ENCODE measurements around the gene PIAS1.
"Not testable (repeated sequence)": the region's sequence is repeated elsewhere in the genome, so short reads cannot be mapped to it uniquely, and the experiment has no call there.

Gene PIAS1

GRCh38 chr15:68207176-68207935, 153.2 kb downstream of the PIAS1 start:
- H3K4me1 ChIP-seq (ENCODE audit: insufficient read depth, low read length), result peaks cover 22% of the 10 kb centered on the region
- no peak overlapping the region for H3K9ac ChIP-seq (ENCODE audit: low read depth, low read length)
- H3K36me3 ChIP-seq (ENCODE audit: insufficient read depth, low read length), result no peaks in the 10 kb centered on the region
- no peaks in the 10 kb centered on the region for H3K9me3 ChIP-seq (ENCODE audit: control insufficient read depth, insufficient read depth, low read length)

GRCh38 chr15:68208136-68208535, 154.0 kb downstream of the PIAS1 start:
- Histone ChIP-seq H3K36me3 (ENCODE audit: insufficient read depth, low read length) (no peaks in the 10 kb centered on the region), H3K9ac (ENCODE audit: low read depth, low read length) (no peak overlapping the region), H3K9me3 (ENCODE audit: control insufficient read depth, insufficient read depth, low read length) (no peaks in the 10 kb centered on the region), H3K4me1 (ENCODE audit: insufficient read depth, low read length) (peaks cover 22% of the 10 kb centered on the region)

- Histone ChIP-seq H3K36me3 (ENCODE audit: insufficient read depth, low read length) (no peaks in the 10 kb centered on the region), H3K4me1 (ENCODE audit: insufficient read depth, low read length) (peaks cover 22% of the 10 kb centered on the region), H3K9ac (ENCODE audit: low read depth, low read length) (no peak overlapping the region), H3K9me3 (ENCODE audit: control insufficient read depth, insufficient read depth, low read length) (no peaks in the 10 kb centered on the region)
Measured at GRCh38 chr15:68208636-68209240, 154.6 kb downstream of the PIAS1 start.

GRCh38 chr15:68209272-68209671, 155.2 kb downstream of the PIAS1 start:
- H3K4me1 ChIP-seq (ENCODE audit: insufficient read depth, low read length), result peaks cover 22% of the 10 kb centered on the region
- H3K9me3 ChIP-seq (ENCODE audit: control insufficient read depth, insufficient read depth, low read length), result no peaks in the 10 kb centered on the region
- no peaks in the 10 kb centered on the region for H3K36me3 ChIP-seq (ENCODE audit: insufficient read depth, low read length)
- H3K9ac ChIP-seq (ENCODE audit: low read depth, low read length), result no peak overlapping the region

- H3K9ac ChIP-seq (ENCODE audit: low read depth, low read length), result no peak overlapping the region
- peaks cover 22% of the 10 kb centered on the region for H3K4me1 ChIP-seq (ENCODE audit: insufficient read depth, low read length)
- no peaks in the 10 kb centered on the region for H3K9me3 ChIP-seq (ENCODE audit: control insufficient read depth, insufficient read depth, low read length)
- H3K36me3 ChIP-seq (ENCODE audit: insufficient read depth, low read length), result no peaks in the 10 kb centered on the region
Measured at GRCh38 chr15:68209735-68210408, 155.8 kb downstream of the PIAS1 start.

GRCh38 chr15:68210409-68210756, 156.3 kb downstream of the PIAS1 start:
- H3K9me3 ChIP-seq (ENCODE audit: control insufficient read depth, insufficient read depth, low read length), result no peaks in the 10 kb centered on the region
- H3K36me3 ChIP-seq (ENCODE audit: insufficient read depth, low read length), result no peaks in the 10 kb centered on the region
- peaks cover 17% of the 10 kb centered on the region for H3K4me1 ChIP-seq (ENCODE audit: insufficient read depth, low read length)
- H3K9ac ChIP-seq (ENCODE audit: low read depth, low read length), result no peak overlapping the region

- Histone ChIP-seq H3K4me1 (ENCODE audit: insufficient read depth, low read length) (peaks cover 11% of the 10 kb centered on the region), H3K9me3 (ENCODE audit: control insufficient read depth, insufficient read depth, low read length) (no peaks in the 10 kb centered on the region), H3K9ac (ENCODE audit: low read depth, low read length) (no peak overlapping the region), H3K36me3 (ENCODE audit: insufficient read depth, low read length) (no peaks in the 10 kb centered on the region)
Measured at GRCh38 chr15:68210821-68211655, 156.9 kb downstream of the PIAS1 start.

- H3K36me3 ChIP-seq (ENCODE audit: insufficient read depth, low read length), result no peaks in the 10 kb centered on the region
- H3K9me3 ChIP-seq (ENCODE audit: control insufficient read depth, insufficient read depth, low read length), result no peaks in the 10 kb centered on the region
Measured at GRCh38 chr15:68211656-68212320, 157.7 kb downstream of the PIAS1 start.

GRCh38 chr15:68213491-68213845, 159.4 kb downstream of the PIAS1 start:
- not testable (repeated sequence) for H3K36me3 ChIP-seq (ENCODE audit: insufficient read depth, low read length); H3K9ac ChIP-seq (ENCODE audit: low read depth, low read length); H3K4me1 ChIP-seq (ENCODE audit: insufficient read depth, low read length); H3K9me3 ChIP-seq (ENCODE audit: control insufficient read depth, insufficient read depth, low read length)

More at GRCh38 chr15:68211656-68212320, 157.7 kb downstream of the PIAS1 start:
- Histone ChIP-seq H3K4me1 (ENCODE audit: insufficient read depth, low read length) (peaks cover 3% of the 10 kb centered on the region; the same call in 1 of the 2 replicates), H3K9ac (ENCODE audit: low read depth, low read length) (no peak overlapping the region)

GRCh38 chr15:68213991-68214837, 160.1 kb downstream of the PIAS1 start:
- no peaks in the 10 kb centered on the region for H3K9me3 ChIP-seq (ENCODE audit: control insufficient read depth, insufficient read depth, low read length)
- H3K9ac ChIP-seq (ENCODE audit: low read depth, low read length), result no peak overlapping the region
- peaks cover 4% of the 10 kb centered on the region for H3K36me3 ChIP-seq (ENCODE audit: insufficient read depth, low read length)
- no peaks in the 10 kb centered on the region; the same call in 1 of the 2 replicates for H3K4me1 ChIP-seq (ENCODE audit: insufficient read depth, low read length)

GRCh38 chr15:68214838-68215254, 160.7 kb downstream of the PIAS1 start:
- Histone ChIP-seq H3K9me3 (ENCODE audit: control insufficient read depth, insufficient read depth, low read length) (no peaks in the 10 kb centered on the region), H3K4me1 (ENCODE audit: insufficient read depth, low read length) (no peaks in the 10 kb centered on the region; the same call in 1 of the 2 replicates), H3K36me3 (ENCODE audit: insufficient read depth, low read length) (peaks cover 4% of the 10 kb centered on the region), H3K9ac (ENCODE audit: low read depth, low read length) (no peak overlapping the region)

GRCh38 chr15:68217341-68217740, 163.2 kb downstream of the PIAS1 start:
- Histone ChIP-seq H3K4me1 (ENCODE audit: insufficient read depth, low read length) (no peaks in the 10 kb centered on the region), H3K36me3 (ENCODE audit: insufficient read depth, low read length) (peaks cover 4% of the 10 kb centered on the region), H3K9me3 (ENCODE audit: control insufficient read depth, insufficient read depth, low read length) (no peaks in the 10 kb centered on the region), H3K9ac (ENCODE audit: low read depth, low read length) (no peak overlapping the region)

GRCh38 chr15:68218331-68218730, 164.2 kb downstream of the PIAS1 start:
- peaks cover 4% of the 10 kb centered on the region for H3K36me3 ChIP-seq (ENCODE audit: insufficient read depth, low read length)
- no peaks in the 10 kb centered on the region for H3K4me1 ChIP-seq (ENCODE audit: insufficient read depth, low read length)
- no peak overlapping the region for H3K9ac ChIP-seq (ENCODE audit: low read depth, low read length)
- peaks cover 4% of the 10 kb centered on the region; the same call in 1 of the 2 replicates for H3K9me3 ChIP-seq (ENCODE audit: control insufficient read depth, insufficient read depth, low read length)
